Thyroid gland (tissue), 4 donors: Measurements from ENCODE around the gene SPATA2. TPM values are rescaled to one million over a fixed set of nuclear protein-coding genes. Genes with fewer than 3 reads are reported as not detected.

Experiments used
- DNase-seq, 2 donors: peaks; one replicate each; pipeline ENCODE4 v3.0.0-alpha.2; 2019
- H3K27ac ChIP-seq, 3 donors: fragments of 200-600 bp; sonication (generic); 1 replicate in 2 of 3; 2 replicates in 1 of 3; pipeline ENCODE4 v1.5.1; 2016 to 2019; ENCODE audit warnings: mild to moderate bottlenecking in 1 of 3, moderate library complexity in 1 of 3
- H3K27me3 ChIP-seq: fragments of 200-600 bp; sonication (generic); one replicate; pipeline ENCODE4 v1.5.1; 2019
- H3K36me3 ChIP-seq, 2 donors: fragments of 200-600 bp; sonication (generic); one replicate each; pipeline ENCODE4 v1.5.1; 2016 to 2019
- H3K4me1 ChIP-seq, 2 donors: fragments of 200-600 bp; sonication (generic); one replicate each; pipeline ENCODE4 v1.5.1; 2017 to 2019
- H3K4me3 ChIP-seq, 3 donors: fragments of 200-600 bp; sonication (generic); replicated peaks in 1 of 3; 1 replicate in 2 of 3; 2 replicates in 1 of 3; pipeline ENCODE4 v1.5.1; 2016; ENCODE audit warnings: mild to moderate bottlenecking in 1 of 3
- H3K9me3 ChIP-seq: fragments of 200-600 bp; sonication (generic); one replicate; pipeline ENCODE4 v1.5.1; 2017
- POLR2A ChIP-seq, 2 donors: fragments of 450-650 bp; IDR thresholded peaks; one replicate each; pipeline ENCODE4 v1.6.1; 2017; ENCODE audit warnings: antibody characterized with exemption in 2 of 2, mild to moderate bottlenecking in 2 of 2, moderate library complexity in 1 of 2
- WGBS, 2 donors: methylation state at CpG; one replicate each; pipeline ENCODE4 v1.1.5; 2017; 5-methylcytosine and 5-hydroxymethylcytosine counted together
- intact Hi-C: fragments of 100-400 bp; cut with DNase I; formaldehyde crosslinking; loops from one replicate; pipeline ENCODE4 v1.15.1; 2023
- total RNA-seq, 4 donors: library from RNA; depleted of rRNA; stranded (reverse); fragments of >200 nt; gene quantifications; one replicate each; pipeline ENCODE4 v1.2.3, GENCODE V29; 2016
- TF ChIP-seq, protein P1 (sequence below), 6 experiments: fragments of 200-600 bp in 3 of 6; fragments of 450-650 bp in 3 of 6; sonication (generic) in 3 of 6; IDR thresholded peaks; one replicate each; pipeline ENCODE4 v1.5.1; 2016 to 2019; ENCODE audit warnings: antibody characterized with exemption in 6 of 6, mild to moderate bottlenecking in 2 of 6, inconsistent platforms in 1 of 6, moderate library complexity in 1 of 6

Gene SPATA2
- total RNA-seq, 4 donors from 2014 or later = 5.0 to 14.2 (median 12.7) TPM

GRCh38 chr20:49890471-49891361, 24.6 kb downstream of the SPATA2 start:
- TF ChIP-seq, protein P1, sequence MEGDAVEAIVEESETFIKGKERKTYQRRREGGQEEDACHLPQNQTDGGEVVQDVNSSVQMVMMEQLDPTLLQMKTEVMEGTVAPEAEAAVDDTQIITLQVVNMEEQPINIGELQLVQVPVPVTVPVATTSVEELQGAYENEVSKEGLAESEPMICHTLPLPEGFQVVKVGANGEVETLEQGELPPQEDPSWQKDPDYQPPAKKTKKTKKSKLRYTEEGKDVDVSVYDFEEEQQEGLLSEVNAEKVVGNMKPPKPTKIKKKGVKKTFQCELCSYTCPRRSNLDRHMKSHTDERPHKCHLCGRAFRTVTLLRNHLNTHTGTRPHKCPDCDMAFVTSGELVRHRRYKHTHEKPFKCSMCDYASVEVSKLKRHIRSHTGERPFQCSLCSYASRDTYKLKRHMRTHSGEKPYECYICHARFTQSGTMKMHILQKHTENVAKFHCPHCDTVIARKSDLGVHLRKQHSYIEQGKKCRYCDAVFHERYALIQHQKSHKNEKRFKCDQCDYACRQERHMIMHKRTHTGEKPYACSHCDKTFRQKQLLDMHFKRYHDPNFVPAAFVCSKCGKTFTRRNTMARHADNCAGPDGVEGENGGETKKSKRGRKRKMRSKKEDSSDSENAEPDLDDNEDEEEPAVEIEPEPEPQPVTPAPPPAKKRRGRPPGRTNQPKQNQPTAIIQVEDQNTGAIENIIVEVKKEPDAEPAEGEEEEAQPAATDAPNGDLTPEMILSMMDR (IDR thresholded peaks at IDR 0.05) = no peak
- peak in 1 of 2 donors; percentile 41 for TF ChIP-seq POLR2A (IDR thresholded peaks at IDR 0.05)
- DNase-seq = peak; percentile 88 to 89
- H3K27me3 ChIP-seq = no peaks in the 10 kb centered on the region
- WGBS, 2 donors = 40 to 49% methylated on average over 12 to 21 of the region's 21 CpGs
- no peaks in the 10 kb centered on the region for H3K9me3 ChIP-seq
- intact Hi-C loops = no loop called here
- H3K4me1 ChIP-seq = peaks cover 30 to 50% of the 10 kb centered on the region in 2 donors
- H3K36me3 ChIP-seq = peaks cover 0 to 5% of the 10 kb centered on the region in 2 donors
- no peak overlapping the region for H3K4me3 ChIP-seq
- peak overlapping the region; percentile 66 to 90 (median 78) for H3K27ac ChIP-seq

- 63 to 64% methylated on average over 9 of the region's 9 CpGs for WGBS, 2 donors
- peak overlapping the region; percentile 66 to 90 (median 78) for H3K27ac ChIP-seq
- no peaks in the 10 kb centered on the region for H3K9me3 ChIP-seq
- H3K4me1 ChIP-seq = peaks cover 30 to 50% of the 10 kb centered on the region in 2 donors
- no peaks in the 10 kb centered on the region for H3K27me3 ChIP-seq
- intact Hi-C loops = no loop called here
- DNase-seq = peak; percentile 27 to 50
- peaks cover 0 to 5% of the 10 kb centered on the region in 2 donors for H3K36me3 ChIP-seq
- no peak for TF ChIP-seq POLR2A (IDR thresholded peaks at IDR 0.05)
- TF ChIP-seq, protein P1 (IDR thresholded peaks at IDR 0.05) = peak in 5 of 6 experiments; percentile 9 to 47 (median 40)
- H3K4me3 ChIP-seq = no peak overlapping the region
These were observed 25.4 kb downstream of the SPATA2 start for GRCh38 chr20:49889935-49890333.

DNA sequence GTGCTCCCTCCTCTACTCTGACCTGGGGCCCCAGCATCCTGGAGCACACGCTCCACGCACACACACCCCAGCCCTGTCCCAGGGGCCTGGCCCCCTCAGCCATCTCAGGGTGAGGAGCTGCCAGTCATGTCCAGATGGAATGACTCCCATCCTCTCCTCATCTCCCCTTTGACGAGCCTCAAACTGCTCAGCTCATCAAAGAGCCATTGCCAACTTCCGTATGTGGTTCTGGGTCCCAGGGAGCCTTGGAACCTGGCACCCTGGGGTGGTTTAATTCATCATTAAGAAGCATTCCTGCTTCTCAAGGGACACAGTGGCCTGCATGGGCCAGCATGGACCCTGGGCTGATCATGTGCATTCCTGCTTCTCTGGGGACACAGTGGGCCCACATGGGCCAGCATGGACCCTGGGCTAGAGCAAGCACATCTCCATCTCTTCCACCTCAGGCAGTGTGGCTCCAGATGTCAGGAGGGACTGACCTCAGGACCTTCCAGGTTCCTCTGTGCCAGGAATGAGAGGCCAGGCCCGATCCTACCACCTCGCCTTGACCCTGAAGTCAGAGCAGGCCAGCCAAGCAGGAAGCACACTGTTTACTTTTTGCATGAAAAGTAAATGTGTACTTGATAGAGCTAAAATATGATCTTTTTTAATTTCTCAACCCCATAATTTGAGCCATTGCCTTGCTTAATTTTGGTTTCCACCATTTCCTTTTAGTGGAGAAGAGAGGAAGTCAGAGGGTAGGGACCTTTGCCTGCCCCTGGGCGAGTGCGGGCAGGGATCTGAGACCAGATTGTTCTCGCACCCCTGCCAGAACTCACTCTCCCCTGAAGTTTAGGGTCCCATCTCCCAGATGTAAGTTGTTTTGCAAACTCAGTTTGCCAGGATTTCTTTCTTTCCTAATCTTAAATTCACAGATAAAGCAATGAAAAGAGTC, 26.1 kb downstream of the SPATA2 start:
- WGBS, 2 donors = 86 to 87% methylated on average over 9 of the region's 9 CpGs
- intact Hi-C loops = no loop called here
- H3K9me3 ChIP-seq = no peaks in the 10 kb centered on the region
- H3K4me1 ChIP-seq = peaks cover 30 to 50% of the 10 kb centered on the region in 2 donors
- no peak for TF ChIP-seq POLR2A (IDR thresholded peaks at IDR 0.05)
- TF ChIP-seq, protein P1 (IDR thresholded peaks at IDR 0.05) = no peak
- no peak overlapping the region for H3K4me3 ChIP-seq
- H3K27me3 ChIP-seq = no peaks in the 10 kb centered on the region
- no peak for DNase-seq
- peak overlapping the region; percentile 66 to 90 (median 78) for H3K27ac ChIP-seq
- H3K36me3 ChIP-seq = peaks cover 0 to 5% of the 10 kb centered on the region in 2 donors

- no peaks in the 10 kb centered on the region for H3K9me3 ChIP-seq
- DNase-seq = peak; percentile 44 to 55
- H3K4me1 ChIP-seq = peaks cover 27 to 45% of the 10 kb centered on the region in 2 donors
- peaks cover 0 to 10% of the 10 kb centered on the region in 2 donors for H3K36me3 ChIP-seq
- no peak overlapping the region for H3K4me3 ChIP-seq
- WGBS, 2 donors = 61 to 79% methylated on average over 17 to 18 of the region's 18 CpGs
- H3K27me3 ChIP-seq = no peaks in the 10 kb centered on the region
- TF ChIP-seq POLR2A (IDR thresholded peaks at IDR 0.05) = no peak
- TF ChIP-seq, protein P1 (IDR thresholded peaks at IDR 0.05) = peak; percentile 50 to 78 (median 60)
- intact Hi-C loops = no loop called here
- peak overlapping the region in 2 of 3 donors; percentile 66 to 90 for H3K27ac ChIP-seq
These were observed 26.9 kb downstream of the SPATA2 start for GRCh38 chr20:49888212-49889000.
